Stimulated activated CD4-positive, alpha-beta T cell treated with anti-CD3 and anti-CD28 coated beads, Interleukin-12 subunit alpha, Interleukin-12 subunit beta, amount 100 ng/mL, for 24 hours (primary cell): Measurements from ENCODE around the gene OGT.
A peak's percentile ranks its signal among the peaks of the same experiment; 100 is the strongest.
"Not testable (repeated sequence)": the region's sequence is repeated elsewhere in the genome, so short reads cannot be mapped to it uniquely, and the experiment has no call there.

Source experiments
- DNase-seq, 2 experiments: peaks; one replicate each; pipeline ENCODE4 v3.0.0-alpha.2; 2020; ENCODE audit warnings: low read depth in 2 of 2

The OGT gene

DNA sequence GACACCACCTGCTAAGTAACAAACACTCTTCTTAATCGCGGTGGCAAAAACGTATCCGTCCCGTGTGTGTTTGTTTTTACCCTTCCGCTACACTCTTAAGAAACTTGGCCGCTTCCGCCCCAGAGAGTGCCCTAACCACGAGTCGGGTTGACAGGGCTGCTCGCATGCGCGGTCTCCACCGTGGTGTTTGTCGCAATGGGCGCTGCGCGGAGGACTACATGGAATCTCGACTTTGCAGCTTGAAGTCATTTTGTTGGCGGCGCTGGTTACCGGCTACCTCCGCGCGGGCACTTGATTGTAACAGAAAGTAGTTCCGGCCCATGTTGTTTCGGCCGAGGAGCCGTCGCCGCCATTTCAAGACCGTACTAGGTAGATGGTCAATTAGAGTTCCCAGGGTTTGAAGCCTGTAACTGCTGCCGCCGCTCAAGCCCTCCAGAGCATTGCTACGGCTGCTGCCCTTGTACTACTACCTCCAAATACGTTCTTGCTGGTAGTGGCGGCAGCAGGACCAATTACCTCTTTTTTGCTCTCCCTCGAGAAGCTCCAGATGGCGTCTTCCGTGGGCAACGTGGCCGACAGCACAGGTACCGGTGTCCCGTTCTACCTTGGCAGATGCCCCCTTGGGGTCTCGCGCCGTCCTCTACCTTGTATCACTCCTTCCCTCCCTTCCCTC is at the start of gene OGT:
Gene OGT (plus strand): TSS at position 352 of the 673 bp plus-strand sequence. CDS start 196 bp downstream, at position 548.
- peak; percentile 83 to 88 for DNase-seq

DNA sequence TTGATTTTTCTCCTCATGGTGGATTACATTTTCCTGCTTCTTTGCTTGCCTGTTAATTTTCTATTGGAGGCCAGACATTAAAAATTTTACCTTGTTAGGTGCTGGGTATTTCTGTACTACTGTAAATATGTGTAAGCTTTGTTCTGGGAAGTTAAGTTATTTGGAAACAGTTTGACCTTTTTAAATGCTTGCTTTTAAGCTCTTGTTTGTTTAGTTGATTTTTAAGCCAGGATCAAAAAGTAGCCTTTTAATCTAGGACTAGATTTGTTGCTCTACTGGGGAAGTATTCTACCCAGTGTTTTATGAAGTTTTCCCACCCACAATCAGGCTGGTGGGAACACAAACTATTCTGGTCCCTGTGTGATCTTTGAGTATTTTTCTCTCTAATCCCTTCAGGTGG is 45.1 kb upstream of the OGT start:
- no peak for DNase-seq

DNA sequence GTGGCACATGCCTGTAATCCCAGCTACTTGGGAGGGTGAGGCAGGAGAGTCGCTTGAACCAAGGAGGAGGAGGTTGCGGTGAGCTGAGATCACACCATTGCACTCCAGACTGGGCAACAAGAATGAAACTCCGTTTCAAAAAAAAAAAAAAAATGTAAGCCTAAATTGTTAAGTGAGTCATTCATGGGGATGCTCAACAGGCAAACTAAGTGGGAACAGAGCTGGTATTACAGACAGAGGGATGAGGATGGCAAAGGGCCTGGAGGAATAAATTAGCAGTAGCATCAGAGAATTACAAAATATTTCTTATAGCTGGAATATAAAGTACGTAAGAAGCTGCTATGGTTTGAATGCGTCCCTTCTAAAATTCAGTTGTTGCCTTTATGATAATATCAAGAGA is 43.4 kb upstream of the OGT start:
- DNase-seq, result no peak

DNA sequence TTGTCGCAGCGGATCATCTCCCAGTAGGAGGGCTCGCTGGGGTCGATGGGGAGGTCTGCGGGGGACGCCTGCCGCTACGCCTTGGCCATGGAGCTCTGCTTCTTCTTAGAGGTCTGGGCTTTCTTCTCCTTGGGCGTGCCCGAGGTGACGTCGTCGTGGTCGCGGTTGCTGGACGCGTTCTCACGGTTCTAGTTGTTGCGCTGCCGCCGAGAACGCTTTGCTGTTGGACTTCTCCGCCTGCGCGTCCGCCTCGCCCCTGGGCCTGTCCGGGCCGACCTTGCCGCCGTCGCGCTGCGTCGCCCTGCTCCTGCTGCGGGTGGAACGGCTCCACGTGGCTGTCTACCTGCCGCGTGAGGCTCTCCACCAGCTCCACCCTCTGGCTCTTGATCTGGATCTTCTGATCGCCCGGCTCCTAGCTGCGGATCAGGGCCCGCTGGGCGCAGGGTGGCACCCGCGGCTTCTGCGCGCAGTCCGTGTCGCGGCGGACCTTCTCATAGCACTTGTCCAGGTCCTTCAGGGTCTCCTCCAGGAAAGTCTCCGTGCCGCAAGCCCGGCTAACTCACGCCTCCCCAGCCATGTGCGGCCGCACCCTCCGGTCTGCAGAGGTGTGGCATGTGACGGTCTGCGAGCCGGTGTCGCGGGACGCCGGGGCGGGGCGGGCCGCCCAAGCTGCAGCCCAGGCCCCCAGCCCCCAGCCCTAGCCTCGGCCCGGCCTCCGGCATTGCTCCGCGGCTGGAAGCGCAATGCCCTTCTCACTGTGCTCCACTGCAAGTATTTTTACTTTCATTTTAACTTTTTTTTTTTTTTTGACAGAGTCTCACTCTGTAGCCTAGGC is 40.5 kb upstream of the OGT start:
- DNase-seq, result peak; percentile 10 to 40

DNA sequence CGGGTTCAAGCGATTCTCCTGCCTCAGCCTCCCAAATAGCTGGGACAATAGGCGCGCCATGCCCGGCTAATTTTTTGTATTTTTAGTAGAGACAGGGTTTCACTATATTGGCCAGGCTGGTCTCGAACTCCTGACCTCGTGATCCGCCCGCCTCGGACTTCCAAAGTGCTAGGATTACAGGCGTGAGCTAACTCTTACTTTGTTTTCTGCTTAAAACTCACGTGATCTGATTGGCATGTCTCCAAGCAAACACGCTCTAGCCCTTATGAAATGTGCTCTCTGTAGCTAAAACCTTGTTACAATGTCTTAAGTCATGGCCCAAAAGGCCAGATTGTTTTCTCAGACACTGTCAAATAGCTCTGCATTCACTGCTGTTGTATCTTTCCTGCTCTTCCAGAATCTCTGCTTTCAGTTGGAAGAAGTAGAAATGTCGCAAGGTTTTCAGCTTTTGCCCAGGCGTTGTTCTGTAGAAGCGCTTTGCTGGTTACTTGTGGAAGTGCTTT is 39.7 kb upstream of the OGT start:
- peak in 1 of 2 experiments; percentile 0 for DNase-seq

DNA sequence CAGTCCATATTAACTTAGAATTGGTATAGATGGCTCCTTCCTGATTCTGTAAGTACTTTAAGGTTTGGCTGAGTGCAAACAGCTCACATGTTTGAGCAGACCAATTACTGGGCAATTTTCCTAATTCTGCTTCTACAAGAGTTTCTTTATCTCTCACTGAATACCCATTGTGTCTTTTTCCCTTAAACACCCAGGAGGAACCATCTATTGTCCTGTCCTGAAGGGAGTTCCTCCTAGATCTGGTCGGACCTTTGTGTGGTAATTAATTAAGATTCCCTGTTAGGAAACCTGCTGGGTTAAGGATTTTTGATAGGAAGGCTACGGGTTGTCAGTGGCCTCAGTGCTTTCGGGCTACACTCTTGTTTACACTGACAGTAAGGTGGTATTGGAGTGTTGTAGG is 36.9 kb upstream of the OGT start:
- not testable (repeated sequence) for DNase-seq

DNA sequence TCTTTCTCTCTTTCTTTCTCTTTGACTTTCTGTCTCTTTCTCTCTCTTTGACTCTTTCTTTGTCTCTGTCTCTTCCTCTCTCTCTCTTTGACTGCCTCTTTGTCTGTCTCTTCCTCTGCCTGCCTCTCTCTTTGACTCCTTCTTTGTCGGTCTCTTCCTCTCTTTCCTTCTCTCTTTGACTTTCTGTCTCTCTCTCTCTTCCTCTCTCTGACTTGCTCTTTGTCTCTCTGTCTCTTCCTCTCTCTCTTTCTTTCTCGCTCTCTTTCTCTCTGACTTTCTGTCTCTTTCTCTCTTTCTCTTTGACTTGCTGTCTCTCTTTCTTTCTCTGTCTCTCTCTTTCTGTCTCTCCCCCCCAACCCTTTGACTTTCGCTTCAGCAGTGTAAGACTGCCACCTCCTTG is 36.4 kb upstream of the OGT start:
- no peak for DNase-seq

DNA sequence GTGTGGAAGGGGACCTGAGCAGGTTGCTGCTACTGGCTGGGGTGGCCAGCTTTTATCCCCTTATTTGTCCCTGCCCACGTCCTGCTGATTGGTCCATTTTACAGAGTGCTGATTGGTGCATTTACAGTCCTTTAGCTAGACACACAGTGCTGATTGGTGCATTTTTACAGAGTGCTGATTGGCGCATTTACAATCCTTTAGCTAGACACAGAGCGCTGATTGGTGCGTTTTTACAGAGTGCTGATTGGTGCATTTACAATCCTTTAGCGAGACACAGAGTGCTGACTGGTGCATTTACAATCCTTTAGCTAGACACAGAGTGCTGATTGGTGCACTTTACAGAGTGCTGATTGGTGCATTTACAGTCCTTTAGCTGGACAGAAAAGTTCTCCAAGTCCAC is 30.8 kb upstream of the OGT start:
- DNase-seq, result not testable (repeated sequence)

DNA sequence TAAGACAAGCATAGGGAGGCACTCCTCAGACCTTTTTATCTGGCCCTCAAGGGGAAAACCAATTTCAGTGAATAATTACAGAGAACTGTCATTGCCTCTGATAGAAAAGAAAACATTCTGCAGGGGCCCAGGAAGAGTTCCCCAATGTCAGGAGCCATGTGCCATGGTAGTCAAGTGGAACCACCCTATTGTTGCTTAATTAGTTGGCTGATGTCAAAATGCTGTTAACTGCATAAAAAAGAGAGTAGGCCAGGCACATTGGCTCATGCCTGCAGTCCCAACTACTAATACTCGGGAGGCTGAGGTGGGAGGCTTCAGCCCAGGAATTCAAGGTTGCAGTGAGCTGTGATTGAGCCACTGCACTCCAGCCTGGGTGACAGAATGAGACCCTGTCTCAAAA is 28.6 kb upstream of the OGT start:
- no peak for DNase-seq

DNA sequence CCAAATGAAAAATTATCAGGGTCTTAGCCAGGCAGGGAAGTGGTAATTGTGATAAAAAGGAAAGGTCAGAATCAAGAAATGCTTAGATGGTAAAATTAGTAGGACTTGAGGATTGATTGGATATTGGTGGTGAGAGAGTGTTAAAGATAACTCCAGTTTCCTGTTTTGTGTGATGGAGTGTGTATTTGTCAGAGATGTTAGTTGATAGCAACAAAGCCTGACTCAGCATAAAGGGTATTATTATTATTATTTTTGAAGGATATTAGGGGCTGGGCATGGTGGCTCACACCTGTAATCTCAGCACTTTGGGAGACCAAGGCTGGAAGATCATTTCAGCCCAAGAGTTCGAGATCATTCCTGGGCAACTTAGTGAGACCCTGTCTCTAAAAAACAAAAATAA is 23.6 kb upstream of the OGT start:
- DNase-seq, result no peak

DNA sequence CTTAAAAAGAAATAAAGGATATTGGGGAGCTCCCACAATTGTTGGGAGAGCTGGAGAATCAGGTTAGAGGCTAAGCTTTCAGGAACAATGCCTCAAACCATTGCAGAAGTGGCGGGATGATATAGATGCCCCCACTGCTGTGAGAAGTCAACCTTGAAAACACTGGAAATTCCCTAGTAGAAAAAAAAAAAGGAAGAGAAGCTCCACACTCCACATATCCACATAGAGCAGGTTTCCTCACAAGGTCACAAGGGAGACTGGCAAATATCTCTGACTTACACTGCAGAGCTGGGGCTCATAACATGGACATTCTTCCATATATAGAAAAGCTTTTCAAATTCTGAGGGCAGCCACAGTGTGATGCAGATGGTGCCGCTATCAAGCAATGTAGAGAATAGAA is 22.7 kb upstream of the OGT start:
- DNase-seq, result no peak

DNA sequence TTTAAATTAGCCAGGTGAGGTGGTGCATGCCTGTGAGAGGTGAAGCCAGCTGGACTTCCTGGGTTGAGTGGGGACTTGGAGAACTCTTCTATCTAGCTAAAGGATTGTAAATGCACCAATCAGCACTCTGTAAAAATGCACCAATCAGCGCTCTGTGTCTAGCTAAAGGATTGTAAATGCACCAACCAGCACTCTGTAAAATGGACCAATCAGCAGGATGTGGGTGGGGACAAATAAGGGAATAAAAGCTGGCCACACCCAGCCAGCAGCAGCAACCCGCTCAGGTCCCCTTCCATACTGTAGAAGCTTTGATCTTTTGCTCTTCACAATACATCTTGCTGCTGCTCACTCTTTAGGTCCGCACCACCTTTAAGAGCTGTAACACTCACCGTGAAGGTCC is 19.2 kb upstream of the OGT start:
- DNase-seq, result not testable (repeated sequence)

DNA sequence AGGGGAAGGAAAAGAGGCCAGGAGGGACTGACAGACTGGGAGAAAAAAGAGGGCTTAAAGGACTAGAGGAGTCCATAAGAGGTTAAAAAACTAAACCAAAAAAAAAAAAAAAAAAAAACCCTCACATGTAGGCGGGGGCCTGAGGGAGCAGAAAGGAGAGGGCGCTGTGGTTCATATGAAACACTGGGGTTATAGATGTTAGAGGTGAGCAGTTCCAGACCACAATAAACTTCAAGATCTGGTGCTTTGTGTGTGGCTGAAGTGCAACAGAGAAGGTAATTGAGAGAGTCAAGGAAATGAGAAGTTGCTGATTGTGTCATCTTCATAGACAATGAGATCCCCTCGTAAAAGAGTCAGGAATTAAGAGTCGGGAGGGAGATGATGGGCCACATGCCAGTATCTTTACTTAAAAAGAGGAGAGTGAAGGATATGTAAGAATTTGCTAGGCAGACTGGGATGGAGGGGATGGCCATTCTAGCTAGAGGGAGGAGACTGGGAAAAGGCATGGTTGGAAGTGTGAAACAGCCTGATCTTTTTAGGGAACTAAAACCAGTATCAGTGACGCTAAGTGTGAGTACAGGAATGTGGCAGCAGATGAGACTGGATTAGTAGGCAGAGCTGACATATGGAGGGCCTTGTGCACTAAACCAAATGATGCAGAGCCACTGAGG is 18.4 kb upstream of the OGT start:
- no peak for DNase-seq

DNA sequence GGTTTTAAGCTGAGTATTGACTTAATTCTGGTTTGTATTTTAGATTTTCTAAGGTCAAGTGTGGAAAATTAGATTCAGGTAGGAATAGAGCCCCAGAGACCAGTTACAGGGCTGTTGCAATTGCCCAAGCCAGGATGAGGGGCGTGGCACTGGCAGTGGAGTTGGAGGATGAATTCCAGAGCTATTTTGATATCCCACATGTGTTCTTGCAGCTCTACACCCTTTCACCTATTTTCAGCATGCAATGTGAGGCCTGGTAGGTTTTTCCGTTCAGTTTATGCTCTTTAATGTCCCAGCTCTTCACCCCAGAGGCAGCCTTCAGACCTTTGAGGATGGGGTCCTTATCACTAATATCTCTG is 17.9 kb upstream of the OGT start:
- no peak for DNase-seq

DNA sequence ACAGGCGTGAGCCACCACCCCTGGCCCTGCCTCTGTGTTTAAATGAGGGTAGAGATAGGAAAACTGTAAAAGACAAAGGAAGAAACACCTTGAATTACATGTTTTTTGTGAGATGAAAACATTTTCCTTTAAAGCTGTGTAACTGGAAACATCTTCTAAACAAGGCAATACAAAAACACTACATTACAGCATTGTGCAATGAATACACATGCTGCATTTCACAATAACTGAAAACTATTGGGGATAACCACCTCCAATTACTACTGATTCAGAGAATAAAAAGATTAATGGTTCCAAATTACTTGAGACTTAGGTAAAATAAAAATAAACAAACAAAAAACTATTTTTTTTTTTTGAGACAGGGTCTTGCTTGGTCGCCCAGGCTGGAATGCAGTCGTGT is 7.6 kb upstream of the OGT start:
- DNase-seq, result no peak

DNA sequence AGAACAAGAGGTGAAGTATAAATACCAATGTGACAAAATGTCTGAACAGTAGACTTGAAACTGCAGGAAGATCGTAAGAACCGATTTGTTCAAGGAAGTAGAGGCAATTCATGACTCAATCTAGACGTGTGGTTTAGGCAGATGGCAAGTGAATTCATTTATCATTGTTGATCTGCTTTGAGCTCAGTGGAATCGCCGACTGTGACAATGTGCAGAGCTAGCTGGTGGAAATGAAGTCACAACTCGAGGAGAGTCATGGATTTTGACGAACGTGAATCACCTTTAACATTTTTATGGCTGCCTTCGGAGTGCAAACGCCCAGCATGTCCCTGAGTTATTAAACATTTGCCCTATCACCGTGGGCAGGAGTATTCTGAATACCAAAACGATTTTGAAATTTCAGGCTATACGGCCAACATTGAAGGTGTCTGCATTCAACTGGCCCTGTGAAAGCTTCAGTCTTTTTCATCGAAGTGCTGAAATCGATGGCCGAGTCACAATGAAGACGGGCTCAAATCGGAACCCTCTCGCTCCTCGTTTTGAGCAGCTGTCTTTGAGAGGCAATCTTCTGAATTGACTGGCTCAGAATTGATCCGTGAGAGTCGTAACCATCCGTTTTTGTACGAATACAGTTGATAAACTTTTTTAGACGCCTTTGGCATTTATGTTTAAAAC is 689 bp upstream of the OGT start:
- no peak for DNase-seq

DNA sequence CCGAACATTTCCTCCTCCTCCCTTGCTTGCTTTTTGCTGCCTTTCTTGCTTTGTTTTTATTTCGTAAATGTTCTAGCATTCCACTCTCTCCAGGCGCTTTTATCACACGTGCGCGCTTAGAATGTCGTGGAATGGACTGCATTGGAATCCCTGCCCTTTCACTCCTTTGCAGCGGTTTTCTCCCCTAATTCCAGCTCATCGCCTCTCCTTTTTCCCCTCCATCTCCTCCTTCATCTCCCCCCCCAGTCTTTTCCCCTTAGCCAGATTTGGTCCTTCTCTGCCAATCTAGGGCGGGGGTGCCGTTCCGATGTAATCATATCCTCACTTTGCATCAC is 579 bp downstream of the OGT start:
- DNase-seq, result no peak

DNA sequence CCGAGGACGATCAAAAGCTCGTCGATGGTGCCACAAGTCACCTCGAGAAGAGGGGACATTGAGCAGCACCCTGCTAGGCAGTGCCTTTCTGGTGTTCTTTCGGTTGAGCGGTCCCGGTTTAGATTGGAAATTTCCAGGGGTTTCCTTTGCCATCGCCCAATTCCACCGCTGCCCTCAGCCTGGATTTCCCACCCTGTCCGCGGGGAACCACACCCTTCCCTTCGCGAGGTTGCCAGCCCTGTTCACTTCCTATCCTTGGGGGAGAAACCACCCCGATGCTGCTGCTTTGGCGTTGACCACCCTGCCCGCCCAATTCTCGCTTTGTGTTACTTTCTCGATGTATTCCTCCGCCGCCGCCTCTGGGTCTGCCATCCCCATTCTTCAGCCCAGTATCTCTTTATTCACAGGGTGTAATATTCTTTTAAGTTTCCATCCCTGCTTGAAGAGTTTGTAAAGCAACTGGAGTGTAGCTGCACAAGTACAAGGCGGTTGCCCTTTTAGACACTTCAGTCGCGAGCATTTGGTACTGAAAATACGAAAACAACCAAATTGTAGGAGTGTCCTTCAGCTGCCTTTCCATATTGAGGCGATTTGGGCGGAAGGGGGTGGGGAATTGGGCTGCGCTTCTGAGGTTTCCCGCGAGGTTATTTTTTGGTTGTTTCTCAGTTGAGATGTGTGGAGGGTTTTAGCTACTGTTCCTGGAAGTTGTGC is 1.1 kb downstream of the OGT start:
- peak in 1 of 2 experiments; percentile 44 for DNase-seq

DNA sequence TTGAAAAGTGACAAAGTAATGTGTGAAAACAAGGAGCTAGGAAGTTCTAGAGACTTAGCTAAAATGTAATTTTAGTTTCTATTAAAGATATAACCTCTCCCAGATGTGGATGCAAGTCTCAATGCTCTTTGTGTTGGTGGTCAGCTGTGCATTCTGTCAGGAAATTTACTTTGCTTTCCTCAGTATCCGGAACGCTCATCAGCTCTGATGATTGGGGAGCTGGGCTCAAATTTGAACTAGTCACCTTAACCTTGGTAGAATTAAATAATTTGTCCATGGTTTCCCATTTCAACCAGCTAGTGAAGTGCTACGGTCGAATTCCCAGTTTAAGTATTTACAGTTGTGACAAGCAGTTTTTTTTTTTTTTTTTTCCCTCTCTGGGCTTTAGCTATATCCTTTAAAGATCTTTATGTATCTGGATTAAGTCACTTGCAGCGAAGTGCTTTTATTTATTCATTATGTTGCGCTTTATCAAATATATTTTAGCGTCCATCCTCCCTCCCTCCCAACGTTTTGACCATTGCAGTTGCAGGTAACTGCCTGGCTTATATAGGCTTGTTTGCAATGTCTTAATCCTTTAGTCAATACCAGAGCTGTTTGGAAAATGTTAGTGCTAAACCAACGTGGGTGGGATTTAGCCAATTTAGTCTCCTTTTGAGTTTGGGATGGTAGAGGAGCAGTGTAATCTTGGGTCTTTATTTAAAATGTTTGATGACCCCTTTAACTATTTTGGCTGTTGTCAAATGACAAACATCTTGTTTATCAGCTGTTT is 2.1 kb downstream of the OGT start:
- no peak for DNase-seq

DNA sequence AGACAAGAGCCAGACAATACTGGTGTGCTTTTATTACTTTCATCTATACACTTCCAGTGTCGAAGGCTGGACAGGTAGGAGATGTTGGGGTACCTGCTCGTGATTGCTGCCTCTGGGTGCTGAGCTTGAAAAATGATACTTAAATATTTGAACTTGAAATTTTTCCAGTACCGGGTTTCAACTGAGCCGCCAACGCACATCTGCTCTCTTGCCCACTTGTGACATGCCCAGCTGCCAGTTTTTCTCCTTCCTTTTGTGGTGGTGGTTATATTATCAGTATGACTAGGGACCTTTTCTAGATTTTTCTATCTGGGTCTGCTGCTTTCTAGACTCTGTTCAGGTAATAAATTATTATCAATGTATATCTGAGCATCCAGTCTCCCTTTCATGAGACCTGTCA is 3.4 kb downstream of the OGT start:
- no peak for DNase-seq

DNA sequence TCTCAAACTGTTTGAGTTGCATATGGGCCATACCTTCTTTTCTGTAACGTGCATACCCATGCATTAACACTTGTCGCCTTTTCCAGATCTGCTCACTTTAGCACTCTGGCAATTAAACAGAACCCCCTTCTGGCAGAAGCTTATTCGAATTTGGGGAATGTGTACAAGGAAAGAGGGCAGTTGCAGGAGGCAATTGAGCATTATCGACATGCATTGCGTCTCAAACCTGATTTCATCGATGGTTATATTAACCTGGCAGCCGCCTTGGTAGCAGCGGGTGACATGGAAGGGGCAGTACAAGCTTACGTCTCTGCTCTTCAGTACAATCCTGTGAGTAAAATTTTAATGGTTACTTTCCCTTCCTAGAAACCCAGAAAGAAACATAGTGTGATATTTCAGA is 4.8 kb downstream of the OGT start:
- DNase-seq, result no peak
